GM19463 (cell line): ENCODE results near the gene DTWD2.

Experiments used
- ATAC-seq: cut with Tn5 transposase; IDR thresholded peaks from one replicate; pipeline ENCODE4 v1.9.1; 2021; ENCODE audit warnings: mild to moderate bottlenecking, moderate library complexity; ENCODE audit not compliant: unreplicated experiment

DTWD2 gene

DNA sequence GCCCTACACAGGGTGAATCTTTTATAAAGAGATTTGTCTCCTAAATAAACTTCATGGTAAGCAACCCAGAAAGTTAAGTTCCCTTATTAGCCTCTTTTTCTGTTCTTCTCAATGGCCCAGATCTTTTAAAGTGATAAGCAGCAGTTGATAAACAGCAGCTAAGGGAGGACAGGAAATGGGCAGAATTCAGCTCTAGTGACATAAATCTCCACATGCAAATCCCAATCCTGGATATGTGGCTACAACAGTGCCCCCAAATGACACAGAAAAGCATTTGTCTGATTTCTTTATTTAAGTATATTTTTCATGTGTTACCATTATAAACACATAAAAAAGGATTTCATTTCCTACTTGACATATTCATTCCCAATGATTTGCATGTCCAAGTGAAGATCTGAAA lies 199.0 kb downstream of the DTWD2 start:
- no peak for ATAC-seq

DNA sequence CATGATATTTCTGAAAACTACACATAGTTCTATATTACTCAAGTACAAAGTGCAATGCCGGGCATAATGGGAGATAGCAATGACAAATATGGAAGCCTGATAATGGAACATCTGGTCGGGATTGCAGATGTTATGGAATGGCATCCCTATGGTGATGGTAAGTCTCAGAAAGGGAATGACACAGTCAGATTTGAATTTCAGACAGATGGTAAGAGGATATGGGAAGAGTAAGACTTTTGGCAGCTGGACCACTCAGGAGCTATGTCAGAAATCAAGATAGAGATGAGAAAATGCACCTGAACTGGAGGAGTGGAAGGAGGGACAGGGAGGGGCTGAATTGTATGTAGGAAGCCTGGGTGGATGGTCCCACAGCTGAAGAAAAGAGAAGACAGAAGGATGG lies 200.0 kb downstream of the DTWD2 start:
- no peak for ATAC-seq
